ENCODE results near the gene MFAP2. TPM values are rescaled to one million over a fixed set of nuclear protein-coding genes. Genes with fewer than 3 reads are reported as not detected.

The MFAP2 gene, protein sequence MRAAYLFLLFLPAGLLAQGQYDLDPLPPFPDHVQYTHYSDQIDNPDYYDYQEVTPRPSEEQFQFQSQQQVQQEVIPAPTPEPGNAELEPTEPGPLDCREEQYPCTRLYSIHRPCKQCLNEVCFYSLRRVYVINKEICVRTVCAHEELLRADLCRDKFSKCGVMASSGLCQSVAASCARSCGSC
- 100 to 1,000 TPM in 1 of 2 donors, 10 to 100 TPM in 1; 18.1 to 168 TPM for total RNA-seq
- 100 to 1,000 TPM in 1 of 2 donors, 10 to 100 TPM in 1; 55.4 to 107 TPM for polyA plus RNA-seq (ENCODE audit: insufficient read length in 2 of 2)
- long read RNA-seq, donor 1, transcript MFAP2-202 (9 exons, 1,260 nt) = major isoform, 23 of 59 reads
- long read RNA-seq, donor 1, partial matches to known transcripts = 22 of 59 reads
- long read RNA-seq, donor 1, other reads (novel, unspliced or antisense) = 14 of 59 reads
- long read RNA-seq, donor 2, partial matches to known transcripts = 0 of 2 reads
- long read RNA-seq, donor 2, other reads (novel, unspliced or antisense) = 0 of 2 reads
- long read RNA-seq, donor 3, transcript MFAP2-202 (9 exons, 1,260 nt) = major isoform, 21 of 40 reads
- long read RNA-seq, donor 3, partial matches to known transcripts = 17 of 40 reads
- long read RNA-seq, donor 3, other reads (novel, unspliced or antisense) = 0 of 40 reads
- long read RNA-seq, donor 4, transcript MFAP2-202 (9 exons, 1,260 nt) = major isoform, 79 of 221 reads
- long read RNA-seq, donor 4, partial matches to known transcripts = 92 of 221 reads
- long read RNA-seq, donor 4, other reads (novel, unspliced or antisense) = 47 of 221 reads

DNA sequence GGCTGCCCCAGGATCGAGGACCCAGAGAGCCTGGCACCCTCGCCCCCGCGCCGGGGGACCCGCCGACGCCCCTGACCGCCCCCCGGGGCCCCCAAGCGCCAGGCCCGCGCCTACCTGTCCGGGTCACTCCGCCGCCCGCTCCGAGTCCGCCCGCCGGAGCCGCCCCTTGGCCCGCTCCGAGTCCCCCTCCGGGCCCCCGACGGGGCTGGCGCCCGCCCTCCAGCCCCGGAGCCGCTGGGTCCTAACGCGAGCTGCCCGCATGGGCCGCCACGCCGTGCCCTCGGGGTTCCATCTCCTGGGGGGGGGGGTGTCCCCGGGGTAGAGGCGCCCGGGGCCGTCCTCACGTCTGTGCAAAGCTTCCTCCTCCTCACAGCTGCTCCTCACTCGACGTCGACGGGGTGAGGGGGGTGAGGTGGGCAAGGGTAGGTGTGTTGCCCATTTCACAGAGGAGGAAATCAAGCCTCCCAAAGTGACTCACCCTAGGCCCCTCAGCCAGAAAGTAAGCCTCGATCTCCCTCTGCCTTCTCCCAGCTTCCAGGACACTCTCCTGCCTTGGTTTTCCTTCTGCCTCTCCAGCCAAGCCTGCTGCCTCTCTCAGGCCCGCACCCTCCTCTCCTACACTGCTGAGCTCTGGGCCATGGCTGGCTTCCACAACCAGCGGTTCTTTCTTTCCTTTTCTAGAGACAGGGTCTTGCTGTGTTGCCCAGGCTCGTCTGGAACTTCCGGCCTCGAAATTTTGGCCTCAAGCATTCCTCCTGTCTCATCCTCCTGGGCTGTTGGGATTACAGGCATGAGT is at the start of gene MFAP2:
Gene MFAP2 (minus strand): TSS at position 148 of the 796 bp plus-strand sequence. CDS start 2,347 bp downstream, outside the sequence.
- peak within 1 kb of the TSS; percentile 24 for H3K4me3 ChIP-seq (ENCODE audit: low read depth, low read length)
- 8% methylated on average over 44 of the region's 53 CpGs for WGBS (ENCODE audit: insufficient coverage)
- no peaks in the 10 kb centered on the region for H3K9me3 ChIP-seq (ENCODE audit: control insufficient read depth, insufficient read depth, low read length)
- peaks cover 35% of the 10 kb centered on the region for H3K36me3 ChIP-seq (ENCODE audit: control insufficient read depth, insufficient read depth, low read length)
- DNase-seq (ENCODE audit: low read depth in 4 of 6, low spot score in 6 of 6) = peak in 1 of 6 donors; percentile 55
- H3K4me1 ChIP-seq (ENCODE audit: control insufficient read depth, insufficient read depth, low read length) = peaks cover 41% of the 10 kb centered on the region
- H3K27me3 ChIP-seq (ENCODE audit: control insufficient read depth, insufficient read depth, low read length) = no peaks in the 10 kb centered on the region
- no peak within 1 kb of the TSS for H3K27ac ChIP-seq (ENCODE audit: low read depth, low read length)

DNA sequence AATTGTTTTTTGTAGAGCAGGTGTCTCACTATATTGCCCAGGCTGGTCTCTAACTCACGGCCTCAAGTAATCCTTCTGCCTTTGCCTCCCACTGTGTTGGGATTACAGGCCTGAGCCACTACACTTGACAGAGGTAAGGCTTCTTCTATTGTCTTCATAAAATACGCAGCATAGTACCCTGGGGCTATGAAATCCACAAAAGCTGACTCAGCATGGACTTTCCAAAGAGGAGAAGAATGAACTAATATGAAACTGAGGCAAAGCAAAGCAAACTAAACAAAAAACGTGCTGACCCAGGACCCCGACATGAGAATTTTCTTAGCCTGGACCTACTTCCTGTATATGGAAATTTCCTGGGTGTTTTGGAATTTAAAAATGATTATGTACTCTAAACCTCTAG is 49.8 kb upstream of the MFAP2 start:
- Histone ChIP-seq H3K9me3 (ENCODE audit: control insufficient read depth, insufficient read depth, low read length) (no peaks in the 10 kb centered on the region), H3K4me3 (ENCODE audit: low read depth, low read length) (no peak overlapping the region), H3K27ac (ENCODE audit: low read depth, low read length) (no peak overlapping the region), H3K36me3 (ENCODE audit: control insufficient read depth, insufficient read depth, low read length) (peaks cover 58% of the 10 kb centered on the region), H3K4me1 (ENCODE audit: control insufficient read depth, insufficient read depth, low read length) (no peaks in the 10 kb centered on the region), H3K27me3 (ENCODE audit: control insufficient read depth, insufficient read depth, low read length) (no peaks in the 10 kb centered on the region)
- WGBS (ENCODE audit: insufficient coverage) = 79% methylated on average over 2 of the region's 4 CpGs
- DNase-seq (ENCODE audit: low read depth in 4 of 6, low spot score in 6 of 6) = no peak

DNA sequence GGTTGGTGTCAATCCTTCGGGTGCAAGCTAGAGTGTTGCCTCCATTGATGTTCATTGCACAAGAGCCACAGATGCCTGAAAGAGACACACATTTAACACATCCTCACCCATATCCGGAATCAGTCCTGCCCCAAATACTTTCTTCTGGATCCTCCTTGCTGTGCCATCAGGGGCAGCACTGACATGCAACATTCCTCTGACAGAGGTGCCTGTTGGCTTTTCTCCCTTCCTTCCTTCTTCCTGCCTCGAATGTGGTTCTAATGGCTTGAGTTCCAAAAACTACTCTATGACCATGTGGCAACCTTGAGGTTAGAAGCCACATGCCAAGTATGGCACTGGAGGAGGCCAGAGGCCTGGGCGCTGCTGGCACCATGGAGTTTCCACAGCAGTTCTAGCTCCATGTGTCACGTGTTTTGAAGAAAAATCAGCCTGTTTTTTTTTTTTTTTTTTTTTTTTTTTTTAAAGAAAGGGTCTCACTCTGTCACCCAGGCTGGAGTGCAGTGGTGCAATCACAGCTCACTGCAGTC is 48.3 kb upstream of the MFAP2 start:
- WGBS (ENCODE audit: insufficient coverage) = 91% methylated on average over 3 of the region's 5 CpGs
- H3K27ac ChIP-seq (ENCODE audit: low read depth, low read length) = no peak overlapping the region
- H3K36me3 ChIP-seq (ENCODE audit: control insufficient read depth, insufficient read depth, low read length) = peaks cover 60% of the 10 kb centered on the region

DNA sequence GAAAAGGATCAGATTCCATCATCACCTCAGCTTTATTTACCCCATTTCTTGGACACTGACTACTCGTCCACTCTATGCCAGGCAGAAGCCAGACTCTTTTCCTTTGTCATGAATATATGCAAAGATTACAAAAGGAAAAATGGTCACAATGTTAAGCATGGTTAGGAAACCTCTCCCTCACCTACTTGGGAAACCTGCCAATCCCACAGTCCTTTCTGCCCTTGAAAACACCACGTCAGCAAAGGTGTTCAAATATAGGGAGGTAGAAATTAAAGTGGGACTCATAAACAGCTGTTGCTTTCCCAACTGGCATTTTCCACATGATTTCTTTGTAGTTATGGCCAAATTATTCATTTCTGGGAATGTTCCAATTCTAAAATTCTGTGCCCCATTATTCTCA is 47.5 kb upstream of the MFAP2 start:
- peak in 1 of 6 donors; percentile 5 for DNase-seq (ENCODE audit: low read depth in 4 of 6, low spot score in 6 of 6)
- Histone ChIP-seq H3K27me3 (ENCODE audit: control insufficient read depth, insufficient read depth, low read length) (no peaks in the 10 kb centered on the region), H3K4me1 (ENCODE audit: control insufficient read depth, insufficient read depth, low read length) (no peaks in the 10 kb centered on the region), H3K27ac (ENCODE audit: low read depth, low read length) (no peak overlapping the region), H3K36me3 (ENCODE audit: control insufficient read depth, insufficient read depth, low read length) (peaks cover 62% of the 10 kb centered on the region), H3K4me3 (ENCODE audit: low read depth, low read length) (no peak overlapping the region), H3K9me3 (ENCODE audit: control insufficient read depth, insufficient read depth, low read length) (no peaks in the 10 kb centered on the region)
- no CpG with 5 or more reads among the region's 2 CpGs for WGBS (ENCODE audit: insufficient coverage)

More for the DNA sequence above, 48.3 kb upstream of the MFAP2 start:
- DNase-seq (ENCODE audit: low read depth in 4 of 6, low spot score in 6 of 6) = no peak
- Histone ChIP-seq H3K4me1 (ENCODE audit: control insufficient read depth, insufficient read depth, low read length) (no peaks in the 10 kb centered on the region), H3K4me3 (ENCODE audit: low read depth, low read length) (no peak overlapping the region), H3K27me3 (ENCODE audit: control insufficient read depth, insufficient read depth, low read length) (no peaks in the 10 kb centered on the region), H3K9me3 (ENCODE audit: control insufficient read depth, insufficient read depth, low read length) (no peaks in the 10 kb centered on the region)

DNA sequence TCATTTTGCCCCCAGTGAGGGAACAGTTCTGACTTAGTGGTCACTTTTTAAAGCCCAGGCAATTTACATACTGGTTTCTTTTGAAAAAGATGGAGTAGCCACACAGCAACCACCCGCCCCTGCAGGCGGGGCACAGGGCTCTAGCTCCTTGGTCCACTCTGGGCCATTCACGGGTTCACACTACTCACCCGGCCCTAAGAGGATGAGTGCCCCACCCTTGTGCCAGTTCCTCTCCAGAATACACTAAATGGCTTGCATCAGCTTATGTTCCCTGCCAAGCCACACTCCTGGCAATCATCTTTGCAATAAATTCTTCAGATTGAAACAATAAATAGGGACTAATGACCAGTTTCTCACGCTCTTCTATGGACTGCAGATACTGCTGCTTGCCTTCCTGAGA is 47.0 kb upstream of the MFAP2 start:
- no peaks in the 10 kb centered on the region for H3K27me3 ChIP-seq (ENCODE audit: control insufficient read depth, insufficient read depth, low read length)
- H3K4me3 ChIP-seq (ENCODE audit: low read depth, low read length) = no peak overlapping the region
- WGBS (ENCODE audit: insufficient coverage) = 80% methylated on average over 4 of the region's 5 CpGs
- H3K4me1 ChIP-seq (ENCODE audit: control insufficient read depth, insufficient read depth, low read length) = no peaks in the 10 kb centered on the region
- H3K27ac ChIP-seq (ENCODE audit: low read depth, low read length) = no peak overlapping the region
- H3K9me3 ChIP-seq (ENCODE audit: control insufficient read depth, insufficient read depth, low read length) = no peaks in the 10 kb centered on the region
- no peak for DNase-seq (ENCODE audit: low read depth in 4 of 6, low spot score in 6 of 6)
- peaks cover 62% of the 10 kb centered on the region for H3K36me3 ChIP-seq (ENCODE audit: control insufficient read depth, insufficient read depth, low read length)

DNA sequence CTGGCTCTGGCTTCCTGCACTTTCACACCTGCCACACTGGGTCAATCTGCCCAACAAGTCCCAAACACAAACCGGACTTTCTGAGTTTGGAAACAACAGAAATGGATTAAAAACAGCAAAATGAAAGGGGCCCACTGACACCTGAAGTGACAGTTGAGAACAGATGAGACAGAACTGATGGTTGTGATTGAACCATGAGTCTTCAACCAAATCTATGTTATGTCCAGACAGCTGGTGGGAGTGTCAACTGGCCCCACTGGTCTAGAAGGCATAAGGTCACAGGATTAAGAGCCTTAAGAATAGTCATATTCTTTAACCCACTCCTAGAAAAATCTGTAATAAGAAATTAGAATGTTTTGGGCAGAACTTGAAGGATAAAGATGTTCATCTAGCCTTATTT is 44.3 kb upstream of the MFAP2 start:
- H3K9me3 ChIP-seq (ENCODE audit: control insufficient read depth, insufficient read depth, low read length) = no peaks in the 10 kb centered on the region
- WGBS (ENCODE audit: insufficient coverage) = no CpG with 5 or more reads among the region's 1 CpG
- H3K36me3 ChIP-seq (ENCODE audit: control insufficient read depth, insufficient read depth, low read length) = peaks cover 78% of the 10 kb centered on the region
- H3K4me3 ChIP-seq (ENCODE audit: low read depth, low read length) = no peak overlapping the region
- no peaks in the 10 kb centered on the region for H3K27me3 ChIP-seq (ENCODE audit: control insufficient read depth, insufficient read depth, low read length)
- H3K4me1 ChIP-seq (ENCODE audit: control insufficient read depth, insufficient read depth, low read length) = no peaks in the 10 kb centered on the region
- H3K27ac ChIP-seq (ENCODE audit: low read depth, low read length) = no peak overlapping the region
- DNase-seq (ENCODE audit: low read depth in 4 of 6, low spot score in 6 of 6) = no peak

DNA sequence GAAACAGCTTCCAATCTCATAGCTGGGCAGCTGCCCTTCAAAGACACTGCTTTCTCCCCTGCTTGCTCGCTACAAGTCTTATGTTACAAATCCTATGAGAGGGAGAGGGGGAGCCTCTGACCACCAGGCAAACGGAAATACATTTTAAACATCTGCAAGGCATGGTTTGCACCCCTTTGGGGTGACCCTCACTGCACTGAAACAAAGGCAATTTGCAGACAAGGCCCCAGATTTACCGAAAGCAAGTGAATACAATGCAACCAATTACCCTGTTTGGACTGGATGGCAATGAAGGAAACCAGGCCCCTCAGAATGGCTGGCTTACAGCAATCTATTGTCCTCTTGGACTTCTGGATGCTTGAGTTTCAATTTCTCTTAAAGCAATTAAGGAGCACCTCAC is 43.2 kb upstream of the MFAP2 start:
- no peaks in the 10 kb centered on the region for H3K9me3 ChIP-seq (ENCODE audit: control insufficient read depth, insufficient read depth, low read length)
- no peak overlapping the region for H3K27ac ChIP-seq (ENCODE audit: low read depth, low read length)
- H3K27me3 ChIP-seq (ENCODE audit: control insufficient read depth, insufficient read depth, low read length) = no peaks in the 10 kb centered on the region
- no peak overlapping the region for H3K4me3 ChIP-seq (ENCODE audit: low read depth, low read length)
- WGBS (ENCODE audit: insufficient coverage) = 67% methylated on average over 1 of the region's 3 CpGs
- no peak for DNase-seq (ENCODE audit: low read depth in 4 of 6, low spot score in 6 of 6)
- peaks cover 73% of the 10 kb centered on the region for H3K36me3 ChIP-seq (ENCODE audit: control insufficient read depth, insufficient read depth, low read length)
- H3K4me1 ChIP-seq (ENCODE audit: control insufficient read depth, insufficient read depth, low read length) = no peaks in the 10 kb centered on the region

DNA sequence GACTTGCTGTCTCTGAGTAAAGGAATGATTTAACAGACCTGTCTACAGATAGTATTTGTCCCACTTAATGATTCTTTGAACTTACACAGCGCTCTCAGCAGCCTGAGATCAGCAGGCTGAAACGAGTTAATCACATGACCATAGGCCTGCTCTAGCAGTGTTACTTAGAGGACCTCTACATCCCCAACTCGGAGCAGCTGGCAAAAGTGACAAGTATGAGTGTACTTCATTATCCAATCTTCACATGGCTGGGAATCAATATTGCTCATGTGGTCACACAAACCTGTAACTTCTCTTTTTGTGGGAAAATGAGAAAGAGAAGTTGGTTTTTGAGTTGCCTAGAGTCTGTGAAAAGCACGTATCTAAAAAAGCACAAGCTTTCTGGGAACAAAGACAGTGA is 42.7 kb upstream of the MFAP2 start:
- no peaks in the 10 kb centered on the region for H3K4me1 ChIP-seq (ENCODE audit: control insufficient read depth, insufficient read depth, low read length)
- WGBS (ENCODE audit: insufficient coverage) = 70% methylated on average over 2 of the region's 4 CpGs
- H3K36me3 ChIP-seq (ENCODE audit: control insufficient read depth, insufficient read depth, low read length) = peaks cover 76% of the 10 kb centered on the region
- H3K27me3 ChIP-seq (ENCODE audit: control insufficient read depth, insufficient read depth, low read length) = no peaks in the 10 kb centered on the region
- no peaks in the 10 kb centered on the region for H3K9me3 ChIP-seq (ENCODE audit: control insufficient read depth, insufficient read depth, low read length)
- no peak overlapping the region for H3K4me3 ChIP-seq (ENCODE audit: low read depth, low read length)
- H3K27ac ChIP-seq (ENCODE audit: low read depth, low read length) = no peak overlapping the region
- no peak for DNase-seq (ENCODE audit: low read depth in 4 of 6, low spot score in 6 of 6)

DNA sequence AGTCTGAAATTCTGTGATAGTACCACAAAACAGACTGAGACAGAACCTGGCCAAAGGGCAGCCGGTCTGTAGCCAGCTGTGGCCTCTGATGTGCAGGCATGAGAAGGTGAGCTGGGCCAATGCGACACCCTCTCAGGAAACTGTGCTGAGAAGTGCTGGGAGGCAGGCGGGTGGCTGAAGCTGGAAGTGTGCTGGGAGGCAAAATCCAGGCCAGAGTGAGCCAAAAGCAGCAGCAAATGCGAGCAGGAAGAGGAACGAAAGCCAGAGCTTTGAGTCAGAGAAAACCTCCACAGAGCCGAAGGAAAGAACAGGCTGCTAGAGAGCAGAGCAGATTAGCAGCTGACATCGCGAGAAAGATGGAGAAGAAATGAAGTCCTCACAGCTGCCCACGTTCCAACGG is 41.5 kb upstream of the MFAP2 start:
- DNase-seq (ENCODE audit: low read depth in 4 of 6, low spot score in 6 of 6) = no peak
- no peaks in the 10 kb centered on the region for H3K27me3 ChIP-seq (ENCODE audit: control insufficient read depth, insufficient read depth, low read length)
- 95% methylated on average over 10 of the region's 10 CpGs for WGBS (ENCODE audit: insufficient coverage)
- H3K9me3 ChIP-seq (ENCODE audit: control insufficient read depth, insufficient read depth, low read length) = no peaks in the 10 kb centered on the region
- H3K4me3 ChIP-seq (ENCODE audit: low read depth, low read length) = no peak overlapping the region
- H3K4me1 ChIP-seq (ENCODE audit: control insufficient read depth, insufficient read depth, low read length) = no peaks in the 10 kb centered on the region
- peaks cover 73% of the 10 kb centered on the region for H3K36me3 ChIP-seq (ENCODE audit: control insufficient read depth, insufficient read depth, low read length)
- no peak overlapping the region for H3K27ac ChIP-seq (ENCODE audit: low read depth, low read length)
